Activated B cell treated with CpG ODN at 0.5 μM for 24 hours (primary cell): ENCODE data around the gene OR9G4. TPM values are rescaled to one million over a fixed set of nuclear protein-coding genes. Genes with fewer than 3 reads are reported as not detected.

Experiments
- ATAC-seq: fragments of 200-7000 bp; cut with Tn5 transposase; one replicate; pipeline ENCODE4 v1.10.0; 2021; ENCODE audit warnings: low read depth, mild to moderate bottlenecking, moderate library complexity
- CTCF ChIA-PET: fragments of 350-600 bp; sonication (Branson Sonifier 250); formaldehyde crosslinking; loops from one replicate; lab custom pipeline; 2021; ENCODE audit warnings: antibody characterized with exemption; lab: Charles Lee
- POLR2A ChIA-PET: fragments of 350-600 bp; sonication (Branson Sonifier 250); formaldehyde crosslinking; loops from one replicate; lab custom pipeline; 2021; ENCODE audit warnings: antibody characterized with exemption; lab: Charles Lee
- DNase-seq: peaks from one replicate; pipeline ENCODE4 v3.0.0; 2022
- H3K27ac Mint-ChIP-seq: one replicate; pipeline ENCODE4 v1.8.0; 2020; ENCODE audit warnings: mixed read lengths
- H3K27me3 Mint-ChIP-seq: one replicate; pipeline ENCODE4 v1.8.0; 2021; ENCODE audit warnings: mixed read lengths
- H3K36me3 Mint-ChIP-seq: one replicate; pipeline ENCODE4 v1.8.0; 2021; ENCODE audit warnings: low read depth, mixed read lengths
- H3K4me1 Mint-ChIP-seq: one replicate; pipeline ENCODE4 v1.8.0; 2021; ENCODE audit warnings: mixed read lengths
- H3K4me3 Mint-ChIP-seq: one replicate; pipeline ENCODE4 v1.8.0; 2020; ENCODE audit warnings: mild to moderate bottlenecking, mixed read lengths
- H3K9me3 Mint-ChIP-seq: one replicate; pipeline ENCODE4 v1.8.0; 2020; ENCODE audit warnings: mixed read lengths
- CTCF ChIP-seq: fragments of 200-600 bp; IDR thresholded peaks from one replicate; pipeline ENCODE4 v1.8.0; 2022; ENCODE audit warnings: antibody characterized with exemption, mild to moderate bottlenecking
- intact Hi-C: fragments of 100-400 bp; cut with micrococcal nuclease; formaldehyde crosslinking; loops from one replicate; pipeline ENCODE4 v1.15.1; 2024
- total RNA-seq: library from RNA; stranded (reverse); gene quantifications from 2 replicates; pipeline ENCODE4 v1.2.3, GENCODE V29; 2022

Gene OR9G4
- total RNA-seq, 1 donor from 2014 or later, result not detected

DNA sequence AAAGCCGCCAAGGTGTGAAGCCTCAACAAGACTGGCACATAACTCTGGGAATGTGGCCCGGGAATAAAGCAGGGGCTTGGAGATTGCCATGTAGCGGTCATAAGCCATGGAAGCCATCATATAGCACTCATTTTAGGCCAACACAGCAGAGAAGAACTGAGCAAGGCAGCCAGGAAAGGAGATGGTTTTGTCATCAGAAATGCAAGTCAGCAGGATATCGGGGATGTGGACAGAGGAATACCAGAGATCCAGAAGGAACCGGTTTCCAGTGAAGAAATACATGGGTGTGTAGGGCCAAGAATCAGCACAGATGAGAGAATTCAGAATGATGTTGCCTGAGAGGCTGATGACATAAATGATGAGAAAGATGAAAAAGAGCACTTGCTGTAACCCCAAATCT lies 3.0 kb upstream of the OR9G4 start:
- no peaks in the 10 kb centered on the region for H3K4me1 Mint-ChIP-seq
- CTCF ChIA-PET, result no interaction called here
- intact Hi-C loops, result no loop called here
- ATAC-seq, result no peak
- no peaks in the 10 kb centered on the region for H3K36me3 Mint-ChIP-seq
- H3K4me3 Mint-ChIP-seq, result no peak overlapping the region
- TF ChIP-seq CTCF, result no peak
- POLR2A ChIA-PET, result no interaction called here
- no peaks in the 10 kb centered on the region for H3K27me3 Mint-ChIP-seq
- H3K27ac Mint-ChIP-seq, result no peak overlapping the region
- DNase-seq, result no peak
- H3K9me3 Mint-ChIP-seq, result peaks cover 11% of the 10 kb centered on the region

DNA sequence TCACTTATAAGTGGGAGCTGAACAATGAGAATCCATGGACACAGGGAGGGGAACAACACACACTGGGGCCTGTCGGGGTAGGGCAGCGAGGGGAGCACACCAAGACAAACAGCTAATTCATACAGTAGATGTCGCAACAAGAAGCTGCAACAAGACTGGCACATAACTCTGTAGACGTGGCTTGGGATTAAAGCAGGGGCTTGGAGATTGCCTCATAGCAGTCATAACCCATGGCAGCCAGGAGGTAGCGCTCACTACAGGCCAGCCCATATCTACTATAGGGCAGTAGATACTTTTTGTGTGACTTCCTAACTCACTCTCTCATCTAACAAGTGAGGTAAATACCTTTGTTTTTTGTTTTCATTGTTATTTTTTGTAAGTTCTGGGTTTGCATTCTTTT lies 1.7 kb upstream of the OR9G4 start:
- H3K9me3 Mint-ChIP-seq, result peaks cover 11% of the 10 kb centered on the region
- no peaks in the 10 kb centered on the region for H3K27me3 Mint-ChIP-seq
- no peak overlapping the region for H3K27ac Mint-ChIP-seq
- no peak for TF ChIP-seq CTCF
- H3K4me3 Mint-ChIP-seq, result no peak overlapping the region
- intact Hi-C loops, result no loop called here
- CTCF ChIA-PET, result no interaction called here
- no peaks in the 10 kb centered on the region for H3K36me3 Mint-ChIP-seq
- POLR2A ChIA-PET, result no interaction called here
- ATAC-seq (no peak), DNase-seq (no peak)
- H3K4me1 Mint-ChIP-seq, result no peaks in the 10 kb centered on the region

DNA sequence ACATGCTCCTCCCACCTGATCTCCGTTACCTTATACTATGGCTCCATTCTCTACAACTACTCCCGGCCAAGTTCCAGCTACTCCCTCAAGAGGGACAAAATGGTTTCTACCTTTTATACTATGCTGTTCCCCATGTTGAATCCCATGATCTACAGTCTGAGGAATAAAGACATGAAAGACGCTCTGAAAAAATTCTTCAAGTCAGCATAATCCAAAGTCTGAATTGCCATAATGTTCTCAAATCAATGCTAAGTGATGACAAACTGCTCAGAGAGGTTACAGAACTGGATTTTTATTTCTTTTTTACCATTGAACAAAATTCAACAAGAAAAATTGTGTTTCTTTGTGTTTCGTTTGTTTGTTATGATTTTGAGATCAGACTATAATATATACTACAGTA lies 7.6 kb downstream of the OR9G4 start:
- DNase-seq (no peak), ATAC-seq (no peak)
- Mint-ChIP-seq H3K27me3 (no peaks in the 10 kb centered on the region), H3K4me3 (no peak overlapping the region), H3K9me3 (peaks cover 4% of the 10 kb centered on the region), H3K4me1 (no peaks in the 10 kb centered on the region), H3K36me3 (no peaks in the 10 kb centered on the region), H3K27ac (no peak overlapping the region)
- ChIA-PET CTCF (no interaction called here), POLR2A (no interaction called here)
- no peak for TF ChIP-seq CTCF
- intact Hi-C loops, result no loop called here

GRCh38 chr11:56740107-56740506 lies 8.4 kb downstream of the OR9G4 start:
- ChIA-PET CTCF (no interaction called here), POLR2A (no interaction called here)
- Mint-ChIP-seq H3K4me3 (no peak overlapping the region), H3K4me1 (no peaks in the 10 kb centered on the region), H3K9me3 (peaks cover 4% of the 10 kb centered on the region), H3K27me3 (no peaks in the 10 kb centered on the region), H3K27ac (no peak overlapping the region), H3K36me3 (no peaks in the 10 kb centered on the region)
- intact Hi-C loops, result no loop called here
- no peak for TF ChIP-seq CTCF
- DNase-seq (no peak), ATAC-seq (no peak)

GRCh38 chr11:56720513-56720912 lies 28.0 kb downstream of the OR9G4 start:
- no peaks in the 10 kb centered on the region for H3K27me3 Mint-ChIP-seq
- POLR2A ChIA-PET, result no interaction called here
- no peak for DNase-seq
- no peak overlapping the region for H3K27ac Mint-ChIP-seq
- no peak for ATAC-seq
- no peak for TF ChIP-seq CTCF
- no peak overlapping the region for H3K4me3 Mint-ChIP-seq
- no peaks in the 10 kb centered on the region for H3K36me3 Mint-ChIP-seq
- intact Hi-C loops, result no loop called here
- CTCF ChIA-PET, result no interaction called here
- no peaks in the 10 kb centered on the region for H3K4me1 Mint-ChIP-seq
- peaks cover 13% of the 10 kb centered on the region for H3K9me3 Mint-ChIP-seq
